DOHH2 (cell line): ENCODE measurements around the gene COX7A2L.

Experiments
- H3F3A ChIP-seq: fragments of 200-600 bp; sonication (generic), shearing (Covaris generic); 2 replicates; pipeline ENCODE4 v1.6.0; 2016; ENCODE audit warnings: antibody characterized with exemption, mild to moderate bottlenecking; ENCODE audit not compliant: control insufficient read depth, insufficient read depth
- H3K27ac ChIP-seq: fragments of 200-600 bp; sonication (generic); 2 replicates; pipeline ENCODE4 v1.5.1; 2014; ENCODE audit warnings: low read depth, mild to moderate bottlenecking, low read length, moderate library complexity
- H3K27me3 ChIP-seq: fragments of 200-600 bp; sonication (generic); 2 replicates; pipeline ENCODE4 v1.6.1; 2014; ENCODE audit warnings: mild to moderate bottlenecking, low read length, mixed read lengths; ENCODE audit not compliant: control insufficient read depth
- H3K36me3 ChIP-seq: fragments of 200-600 bp; sonication (generic); 2 replicates; pipeline ENCODE4 v1.6.1; 2014; ENCODE audit warnings: mild to moderate bottlenecking, low read length, moderate library complexity, mixed read lengths; ENCODE audit not compliant: control insufficient read depth
- H3K4me1 ChIP-seq: fragments of 200-600 bp; sonication (generic); 2 replicates; pipeline ENCODE4 v1.6.1; 2014; ENCODE audit warnings: mild to moderate bottlenecking, low read length, mixed read lengths; ENCODE audit not compliant: control insufficient read depth
- H3K4me2 ChIP-seq: fragments of 200-600 bp; sonication (generic); 2 replicates; pipeline ENCODE4 v1.6.0; 2014; ENCODE audit warnings: mild to moderate bottlenecking, low read length, moderate library complexity
- H3K4me3 ChIP-seq: fragments of 200-600 bp; sonication (generic); 2 replicates; pipeline ENCODE4 v1.5.1; 2014; ENCODE audit warnings: mild to moderate bottlenecking, low read length, mixed read lengths
- H3K79me2 ChIP-seq: fragments of 200-600 bp; sonication (generic); 2 replicates; pipeline ENCODE4 v1.6.1; 2014; ENCODE audit warnings: mild to moderate bottlenecking, low read length, mixed read lengths; ENCODE audit not compliant: control insufficient read depth
- H3K9me2 ChIP-seq: fragments of 200-600 bp; sonication (generic); replicated peaks from 2 replicates; pipeline ENCODE4 v1.6.1; 2014; ENCODE audit warnings: mild to moderate bottlenecking, low read length, mixed read lengths; ENCODE audit not compliant: control insufficient read depth
- H3K9me3 ChIP-seq: fragments of 200-600 bp; sonication (generic); 2 replicates; pipeline ENCODE4 v1.6.1; 2014; ENCODE audit warnings: antibody characterized with exemption, low read length, mixed read lengths; ENCODE audit not compliant: control insufficient read depth, insufficient read depth
- H4K20me1 ChIP-seq: fragments of 200-600 bp; sonication (generic); 2 replicates; pipeline ENCODE4 v1.6.0; 2014; ENCODE audit warnings: low read depth, mild to moderate bottlenecking, antibody characterized with exemption, low read length, moderate library complexity; ENCODE audit not compliant: control insufficient read depth, insufficient read depth
- EZH2phosphoT487 ChIP-seq: fragments of 200-600 bp; sonication (generic); IDR thresholded peaks from 2 replicates; pipeline ENCODE4 v1.6.1; 2017; ENCODE audit warnings: borderline replicate concordance, mild to moderate bottlenecking, antibody characterized with exemption, low read length, moderate library complexity, mixed read lengths
- TF ChIP-seq, protein P1 (sequence below): fragments of 200-600 bp; sonication (generic); IDR thresholded peaks from one replicate; pipeline ENCODE4 v1.5.1; 2014; ENCODE audit warnings: antibody characterized with exemption, mild to moderate bottlenecking, low read depth, low read length; ENCODE audit not compliant: poor library complexity, severe bottlenecking

COX7A2L gene

DNA sequence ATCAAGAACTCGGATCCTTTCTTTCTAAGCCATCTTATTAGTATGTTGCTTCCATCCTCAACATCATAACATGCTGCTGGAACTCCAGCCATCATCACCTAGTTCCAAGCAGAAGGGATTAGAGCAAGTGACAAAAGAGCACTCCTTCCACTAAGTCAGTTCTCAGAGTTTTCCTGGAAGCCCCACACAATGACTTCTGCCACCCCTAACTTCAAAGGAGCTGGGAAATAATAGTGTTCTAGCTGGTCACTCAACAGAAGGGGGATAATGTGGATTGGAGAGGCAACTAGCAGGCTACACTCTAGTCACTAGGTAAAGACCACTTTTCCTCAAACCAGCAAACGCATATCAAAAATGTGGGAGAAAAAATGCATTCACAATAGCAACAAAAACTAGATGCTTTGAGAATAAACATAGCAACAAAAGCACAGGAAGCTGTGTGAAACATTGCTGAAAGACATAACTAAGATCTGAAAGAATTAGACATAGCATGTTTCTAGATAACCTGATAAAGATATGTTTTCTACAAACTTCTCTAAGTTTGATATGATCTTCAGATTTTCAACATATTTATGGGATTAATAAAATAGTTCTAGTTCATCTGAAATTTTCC, 39.5 kb downstream of the COX7A2L start:
- Histone ChIP-seq H3K79me2 (no peaks in the 10 kb centered on the region), H3K27ac (no peak overlapping the region), H3K9me2 (no peaks in the 10 kb centered on the region), H3K4me3 (no peak overlapping the region), H3K27me3 (no peaks in the 10 kb centered on the region), H4K20me1 (no peaks in the 10 kb centered on the region), H3K4me2 (no peak overlapping the region), H3K36me3 (no peaks in the 10 kb centered on the region; the same call in 1 of the 2 replicates), H3K4me1 (no peaks in the 10 kb centered on the region), H3K9me3 (no peaks in the 10 kb centered on the region), H3F3A (no peaks in the 10 kb centered on the region)
- TF ChIP-seq EZH2phosphoT487: no peak
- TF ChIP-seq, protein P1, sequence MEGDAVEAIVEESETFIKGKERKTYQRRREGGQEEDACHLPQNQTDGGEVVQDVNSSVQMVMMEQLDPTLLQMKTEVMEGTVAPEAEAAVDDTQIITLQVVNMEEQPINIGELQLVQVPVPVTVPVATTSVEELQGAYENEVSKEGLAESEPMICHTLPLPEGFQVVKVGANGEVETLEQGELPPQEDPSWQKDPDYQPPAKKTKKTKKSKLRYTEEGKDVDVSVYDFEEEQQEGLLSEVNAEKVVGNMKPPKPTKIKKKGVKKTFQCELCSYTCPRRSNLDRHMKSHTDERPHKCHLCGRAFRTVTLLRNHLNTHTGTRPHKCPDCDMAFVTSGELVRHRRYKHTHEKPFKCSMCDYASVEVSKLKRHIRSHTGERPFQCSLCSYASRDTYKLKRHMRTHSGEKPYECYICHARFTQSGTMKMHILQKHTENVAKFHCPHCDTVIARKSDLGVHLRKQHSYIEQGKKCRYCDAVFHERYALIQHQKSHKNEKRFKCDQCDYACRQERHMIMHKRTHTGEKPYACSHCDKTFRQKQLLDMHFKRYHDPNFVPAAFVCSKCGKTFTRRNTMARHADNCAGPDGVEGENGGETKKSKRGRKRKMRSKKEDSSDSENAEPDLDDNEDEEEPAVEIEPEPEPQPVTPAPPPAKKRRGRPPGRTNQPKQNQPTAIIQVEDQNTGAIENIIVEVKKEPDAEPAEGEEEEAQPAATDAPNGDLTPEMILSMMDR: no peak

DNA sequence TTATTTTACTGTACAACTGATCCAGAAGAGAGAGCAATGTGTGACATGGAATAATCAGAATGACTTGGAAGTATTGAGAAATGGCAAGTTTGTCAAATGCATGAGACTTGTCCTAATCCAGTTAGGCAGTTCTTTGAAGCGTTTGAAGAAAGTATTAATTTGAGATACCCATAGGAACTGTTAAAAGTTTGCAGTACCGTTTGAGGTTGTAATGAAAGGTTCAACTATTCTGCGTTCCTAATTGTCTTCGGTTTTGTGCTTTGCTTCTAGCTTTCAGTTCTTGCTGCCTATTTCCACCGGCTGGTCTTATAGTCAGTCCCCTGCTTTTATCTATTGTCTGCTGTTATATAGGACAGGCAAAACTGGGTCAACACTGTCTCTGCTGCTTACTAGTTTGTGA, 41.8 kb downstream of the COX7A2L start:
- no peaks in the 10 kb centered on the region; the same call in 1 of the 2 replicates for H3K36me3 ChIP-seq
- TF ChIP-seq EZH2phosphoT487: no peak
- TF ChIP-seq, protein P1: no peak
- H3K79me2 ChIP-seq: no peaks in the 10 kb centered on the region
- no peaks in the 10 kb centered on the region for H4K20me1 ChIP-seq
- H3K27ac ChIP-seq: no peak overlapping the region
- H3K9me3 ChIP-seq: no peaks in the 10 kb centered on the region
- no peaks in the 10 kb centered on the region for H3K9me2 ChIP-seq
- H3K4me3 ChIP-seq: no peak overlapping the region
- no peak overlapping the region for H3K4me2 ChIP-seq
- H3F3A ChIP-seq: no peaks in the 10 kb centered on the region
- no peaks in the 10 kb centered on the region for H3K27me3 ChIP-seq
- H3K4me1 ChIP-seq: no peaks in the 10 kb centered on the region

- H3K4me1 ChIP-seq: no peaks in the 10 kb centered on the region
- H3K27me3 ChIP-seq: no peaks in the 10 kb centered on the region
- no peak for TF ChIP-seq EZH2phosphoT487
- TF ChIP-seq, protein P1: no peak
- H3F3A ChIP-seq: no peaks in the 10 kb centered on the region
- H3K4me3 ChIP-seq: no peak overlapping the region
- no peaks in the 10 kb centered on the region; the same call in 1 of the 2 replicates for H3K36me3 ChIP-seq
- no peaks in the 10 kb centered on the region for H3K9me3 ChIP-seq
- no peak overlapping the region for H3K4me2 ChIP-seq
- no peaks in the 10 kb centered on the region for H3K9me2 ChIP-seq
- no peak overlapping the region for H3K27ac ChIP-seq
- no peaks in the 10 kb centered on the region for H4K20me1 ChIP-seq
- H3K79me2 ChIP-seq: no peaks in the 10 kb centered on the region
Measured at GRCh38 chr2:42317945-42318344, 43.1 kb downstream of the COX7A2L start.
